H1 (cell line): ENCODE data around the gene PTPRR. TPM values are rescaled to one million over a fixed set of nuclear protein-coding genes. Genes with fewer than 3 reads are reported as not detected.

Experiments used
- CTCF ChIA-PET: fragments of 300-600 bp; sonication (Branson Sonifier 250); formaldehyde crosslinking; loops from one replicate; lab custom pipeline; 2021; ENCODE audit not compliant: partially characterized antibody; lab: Charles Lee
- POLR2A ChIA-PET: fragments of 300-600 bp; sonication (Branson Sonifier 250); formaldehyde crosslinking; loops from one replicate; lab custom pipeline; 2021; ENCODE audit warnings: inconsistent platforms; ENCODE audit not compliant: partially characterized antibody; lab: Charles Lee
- DNase-seq, 2 experiments: peaks; one replicate each; pipeline versions ENCODE4 v3.0.0 to v3.0.0-alpha.2; 2010 to 2022; ENCODE audit warnings: low spot score in 2 of 2, low read depth in 1 of 2, mixed read lengths in 1 of 2
- FAIRE-seq: peaks from 2 replicates; lab custom pipeline; 2011; peaks lifted over from hg19 to GRCh38; lab: Jason Lieb, UNC
- H2AFZ ChIP-seq: 2 replicates; pipeline ENCODE4 v1.8.1; 2012; ENCODE audit warnings: low read length, inconsistent platforms
- H2AK5ac ChIP-seq: 2 replicates; pipeline ENCODE4 v1.6.1; 2013; ENCODE audit warnings: low read depth, low read length
- H2BK120ac ChIP-seq: replicated peaks from 2 replicates; pipeline ENCODE3; 2013; ENCODE audit warnings: low read depth, low read length, inconsistent platforms
- H2BK12ac ChIP-seq: 2 replicates; pipeline ENCODE4 v1.6.1; 2013; ENCODE audit warnings: low read depth, low read length
- H2BK15ac ChIP-seq: 2 replicates; pipeline ENCODE4 v1.6.1; 2013; ENCODE audit warnings: low read length
- H2BK20ac ChIP-seq: 2 replicates; pipeline ENCODE4 v1.6.1; 2013; ENCODE audit warnings: low read length
- H2BK5ac ChIP-seq: 2 replicates; pipeline ENCODE4 v1.6.1; 2013; ENCODE audit warnings: low read depth, low read length
- H3K14ac ChIP-seq: 2 replicates; pipeline ENCODE4 v1.6.1; 2013; ENCODE audit warnings: inconsistent platforms; ENCODE audit not compliant: insufficient read length
- H3K18ac ChIP-seq: 2 replicates; pipeline ENCODE4 v1.6.1; 2013; ENCODE audit warnings: low read length; ENCODE audit errors: extremely low read depth
- H3K23ac ChIP-seq: 2 replicates; pipeline ENCODE4 v1.6.1; 2013; ENCODE audit warnings: inconsistent platforms; ENCODE audit not compliant: insufficient read length
- H3K23me2 ChIP-seq: 2 replicates; pipeline ENCODE4 v1.6.1; 2013; ENCODE audit warnings: low read depth, low read length
- H3K27ac ChIP-seq: 2 replicates; pipeline ENCODE4 v1.6.1; 2011; ENCODE audit warnings: low read depth, low read length, inconsistent platforms
- H3K27me3 ChIP-seq, 4 experiments: replicated peaks in 1 of 4; 1 replicate in 1 of 4; 2 replicates in 3 of 4; pipeline versions ENCODE4 v1.6.1 to v1.8.1; 2011 to 2013; ENCODE audit warnings: low read length in 3 of 4, mild to moderate bottlenecking in 3 of 4, inconsistent platforms in 2 of 4, mixed read lengths in 2 of 4, moderate library complexity in 1 of 4; ENCODE audit not compliant: control insufficient read depth in 3 of 4, insufficient read depth in 3 of 4; ENCODE audit errors: extremely low read depth in 1 of 4
- H3K36me3 ChIP-seq, 4 experiments: 2 replicates each; pipeline versions ENCODE4 v1.6.1 to v1.8.1; 2011 to 2013; ENCODE audit warnings: mild to moderate bottlenecking in 4 of 4, low read length in 3 of 4, moderate library complexity in 2 of 4, control low read depth in 1 of 4, inconsistent platforms in 1 of 4; ENCODE audit not compliant: insufficient read depth in 4 of 4, control insufficient read depth in 2 of 4
- H3K4ac ChIP-seq: replicated peaks from 2 replicates; pipeline ENCODE3; 2013; ENCODE audit warnings: low read length, low read depth, mixed read lengths, inconsistent platforms; ENCODE audit not compliant: insufficient read length
- H3K4me1 ChIP-seq, 4 experiments: replicated peaks in 1 of 4; 1 replicate in 1 of 4; 2 replicates in 3 of 4; pipeline versions ENCODE4 v1.6.1 to v1.8.1; 2011 to 2013; ENCODE audit warnings: low read length in 3 of 4, inconsistent platforms in 2 of 4, mixed read lengths in 1 of 4; ENCODE audit not compliant: insufficient read depth in 4 of 4, control insufficient read depth in 3 of 4
- H3K4me2 ChIP-seq, 2 experiments: 2 replicates each; pipeline versions ENCODE4 v1.6.1 to v1.8.1; 2011 to 2013; ENCODE audit warnings: low read depth in 2 of 2, low read length in 2 of 2, control low read depth in 1 of 2, inconsistent platforms in 1 of 2, mild to moderate bottlenecking in 1 of 2; ENCODE audit not compliant: insufficient read depth in 1 of 2
- H3K4me3 ChIP-seq, 4 experiments: fragments of 200-600, 300-600 bp in 1 of 4; sonication (generic), shearing (Covaris generic), sonication (Bioruptor Twin) in 1 of 4; 2 replicates each; pipeline versions ENCODE4 v1.5.1 to v1.8.1; 2011 to 2016; ENCODE audit warnings: low read length in 4 of 4, low read depth in 3 of 4, control low read depth in 2 of 4, inconsistent platforms in 2 of 4, mild to moderate bottlenecking in 2 of 4, mixed read lengths in 1 of 4, moderate library complexity in 1 of 4; ENCODE audit not compliant: insufficient read depth in 2 of 4; ENCODE audit errors: extremely low read depth in 1 of 4
- H3K56ac ChIP-seq: replicated peaks from 2 replicates; pipeline ENCODE3; 2013; ENCODE audit warnings: low read depth, mild to moderate bottlenecking, mixed read lengths, low read length, inconsistent platforms; ENCODE audit not compliant: insufficient read length
- H3K79me1 ChIP-seq: 2 replicates; pipeline ENCODE4 v1.6.1; 2013; ENCODE audit warnings: low read depth, low read length, control low read depth
- H3K79me2 ChIP-seq, 2 experiments: 2 replicates each; pipeline versions ENCODE4 v1.6.1 to v1.8.1; 2012 to 2013; ENCODE audit warnings: low read length in 2 of 2, mild to moderate bottlenecking in 2 of 2, inconsistent platforms in 1 of 2; ENCODE audit not compliant: insufficient read depth in 2 of 2, control insufficient read depth in 1 of 2
- H3K9ac ChIP-seq, 4 experiments: replicated peaks in 1 of 4; 1 replicate in 1 of 4; 2 replicates in 3 of 4; pipeline versions ENCODE4 v1.6.1 to v1.8.1; 2011 to 2013; ENCODE audit warnings: low read depth in 3 of 4, low read length in 3 of 4, control low read depth in 2 of 4, mild to moderate bottlenecking in 2 of 4, moderate library complexity in 2 of 4, inconsistent platforms in 1 of 4; ENCODE audit errors: extremely low read depth in 1 of 4
- H3K9me3 ChIP-seq, 2 experiments: 2 replicates each; pipeline versions ENCODE4 v1.6.1 to v1.8.1; 2012 to 2013; ENCODE audit warnings: mild to moderate bottlenecking in 2 of 2, moderate library complexity in 2 of 2, control low read depth in 1 of 2, inconsistent platforms in 1 of 2, low read depth in 1 of 2, low read length in 1 of 2, mixed read lengths in 1 of 2; ENCODE audit not compliant: insufficient read depth in 2 of 2
- H4K20me1 ChIP-seq, 2 experiments: replicated peaks in 1 of 2; 2 replicates each; pipeline versions ENCODE3 to v1.8.1; 2011 to 2013; ENCODE audit warnings: inconsistent platforms in 2 of 2, low read length in 2 of 2, mild to moderate bottlenecking in 1 of 2; ENCODE audit not compliant: insufficient read depth in 2 of 2, control insufficient read depth in 1 of 2
- H4K5ac ChIP-seq: 2 replicates; pipeline ENCODE4 v1.6.1; 2013; ENCODE audit warnings: low read length, low read depth, mixed read lengths, inconsistent platforms; ENCODE audit not compliant: insufficient read length
- H4K8ac ChIP-seq: 2 replicates; pipeline ENCODE4 v1.8.0; 2013; ENCODE audit warnings: mild to moderate bottlenecking, moderate library complexity, low read length, inconsistent platforms; ENCODE audit not compliant: insufficient read depth; ENCODE audit errors: extremely low read depth
- H4K91ac ChIP-seq: replicated peaks from 2 replicates; pipeline ENCODE3; 2013; ENCODE audit warnings: low read length, mixed read lengths, inconsistent platforms; ENCODE audit not compliant: insufficient read length
- ASH2L ChIP-seq: fragments of 200-600, 300-600 bp; sonication (generic); IDR thresholded peaks from one replicate; pipeline ENCODE4 v1.7.1; 2017; ENCODE audit warnings: low read length
- ATF3 ChIP-seq: IDR thresholded peaks from 2 replicates; pipeline ENCODE4 v1.6.1; 2011; ENCODE audit warnings: low read depth, mild to moderate bottlenecking, low read length; ENCODE audit not compliant: insufficient read depth
- BACH1 ChIP-seq: IDR thresholded peaks from 2 replicates; pipeline ENCODE4 v1.6.1; 2012; ENCODE audit warnings: low read length, improper control_type of control experiment
- BRCA1 ChIP-seq: IDR thresholded peaks from 2 replicates; pipeline ENCODE4 v1.6.1; 2012; ENCODE audit warnings: low read depth, low read length, improper control_type of control experiment
- GTF2F1 ChIP-seq: IDR thresholded peaks from 2 replicates; pipeline ENCODE4 v1.6.1; 2012; ENCODE audit warnings: low read depth, low read length, improper control_type of control experiment, borderline replicate concordance
- MAX ChIP-seq: IDR thresholded peaks from 2 replicates; pipeline ENCODE4 v1.6.1; 2012; ENCODE audit warnings: inconsistent platforms
- NRF1 ChIP-seq: IDR thresholded peaks from 2 replicates; pipeline ENCODE4 v1.6.1; 2011; ENCODE audit warnings: mild to moderate bottlenecking, low read depth, low read length, improper control_type of control experiment
- PHF8 ChIP-seq: fragments of 200-600 bp; sonication (generic); conservative IDR thresholded peaks from 2 replicates; pipeline ENCODE4 v1.7.1; 2012; ENCODE audit warnings: low read depth, mild to moderate bottlenecking, inconsistent platforms, low read length, moderate library complexity
- RXRA ChIP-seq: IDR thresholded peaks from 2 replicates; pipeline ENCODE4 v1.6.1; 2011; ENCODE audit warnings: low read depth, mild to moderate bottlenecking, low read length, moderate library complexity; ENCODE audit not compliant: insufficient read depth
- SAP30 ChIP-seq: fragments of 300-600 bp; sonication (generic); IDR thresholded peaks from 2 replicates; pipeline ENCODE4 v1.7.1; 2012; ENCODE audit warnings: low read length, moderate library complexity, mild to moderate bottlenecking, inconsistent platforms; ENCODE audit not compliant: insufficient read depth, insufficient replicate concordance
- SIRT6 ChIP-seq: IDR thresholded peaks from one replicate; pipeline ENCODE4 v1.7.1; 2012; ENCODE audit warnings: low read length, inconsistent platforms
- SP1 ChIP-seq: IDR thresholded peaks from 2 replicates; pipeline ENCODE4 v1.6.1; 2011; ENCODE audit warnings: low read depth, low read length
- SP2 ChIP-seq: IDR thresholded peaks from 2 replicates; pipeline ENCODE4 v1.6.1; 2012; ENCODE audit warnings: mild to moderate bottlenecking, low read length, inconsistent platforms
- SP4 ChIP-seq: IDR thresholded peaks from 2 replicates; pipeline ENCODE4 v1.6.1; 2012; ENCODE audit warnings: low read length, inconsistent platforms
- TCF12 ChIP-seq: IDR thresholded peaks from 2 replicates; pipeline ENCODE4 v1.6.1; 2011; ENCODE audit warnings: low read depth, mild to moderate bottlenecking, low read length
- WGBS, 2 experiments: shearing (Covaris generic) in 1 of 2; methylation state at CpG; one replicate each; pipeline versions ENCODE4 v1.1.6 to v1.1.7; 2013 to 2015; ENCODE audit warnings: low lambda C conversion rate in 2 of 2, mixed read lengths in 2 of 2, inconsistent platforms in 1 of 2, low coverage in 1 of 2, missing lambda C conversion rate in 1 of 2; ENCODE audit not compliant: insufficient replicate concordance in 2 of 2, insufficient coverage in 1 of 2, insufficient read length in 1 of 2; ENCODE audit errors: extremely low coverage in 1 of 2, missing lambda C conversion rate in 1 of 2; 5-methylcytosine and 5-hydroxymethylcytosine counted together
- polyA plus RNA-seq, 7 experiments: library from polyadenylated mRNA; depleted of rRNA in 3 of 7; stranded (reverse) in 5 of 7; unstranded in 2 of 7; fragments of >200 nt in 5 of 7; fragments of 200-250 nt in 2 of 7; gene quantifications; 1 replicate in 5 of 7; 2 replicates in 1 of 7; 4 replicates in 1 of 7; pipeline versions ENCODE4 v1.2.1 to v1.2.3, GENCODE V29; 2011 to 2013; ENCODE audit warnings: missing spikeins in 2 of 7, mixed read lengths in 2 of 7
- total RNA-seq: library from RNA; stranded (reverse); fragmentation: NEBNext Ultra II Directional; extraction: Animal tissue kit (Norgen Biotek cat#: 25700); gene quantifications from 2 replicates; pipeline ENCODE4 v1.2.1, GENCODE V29; 2021

PTPRR gene
- total and polyA plus RNA-seq, 2 of the 8 experiments (the other 6 are each of a cell fraction or from before 2014, with no cell fraction given) = 0.07 to 0.35 TPM

- H2BK15ac ChIP-seq = no peak overlapping the region
- no peak overlapping the region for H2AK5ac ChIP-seq
- H4K20me1 ChIP-seq = no peaks in the 10 kb centered on the region
- H4K5ac ChIP-seq = no peak overlapping the region
- TF ChIP-seq SAP30 (no peak), SP2 (no peak), MAX (no peak), SIRT6 (no peak), SP1 (no peak), SP4 (no peak), ASH2L (no peak), ATF3 (no peak), RXRA (no peak), BRCA1 (no peak), GTF2F1 (no peak), BACH1 (no peak), PHF8 (no peak), NRF1 (no peak), TCF12 (no peak)
- ChIA-PET POLR2A (no interaction called here), CTCF (no interaction called here)
- H3K9me3 ChIP-seq = no peaks in the 10 kb centered on the region
- no peaks in the 10 kb centered on the region for H3K36me3 ChIP-seq
- H3K23me2 ChIP-seq = no peaks in the 10 kb centered on the region
- no peak overlapping the region for H2BK20ac ChIP-seq
- H3K14ac ChIP-seq = no peak overlapping the region
- 96% methylated on average over 2 of the region's 2 CpGs; no CpG with 5 or more reads in 1 of the 2 experiments for WGBS, 2 experiments
- no peak overlapping the region for H2BK120ac ChIP-seq
- H3K4me2 ChIP-seq = no peak overlapping the region
- H3K79me2 ChIP-seq = no peaks in the 10 kb centered on the region
- H2AFZ ChIP-seq = no peak overlapping the region
- no peaks in the 10 kb centered on the region for H3K27me3 ChIP-seq
- no peak overlapping the region for H3K9ac ChIP-seq
- H2BK12ac ChIP-seq = no peak overlapping the region
- no peak overlapping the region for H2BK5ac ChIP-seq
- FAIRE-seq (no peak), DNase-seq (no peak)
- no peak overlapping the region for H3K4ac ChIP-seq
- no peak overlapping the region for H4K91ac ChIP-seq
- no peak overlapping the region for H3K23ac ChIP-seq
- no peaks in the 10 kb centered on the region for H3K4me1 ChIP-seq
- H3K56ac ChIP-seq = no peak overlapping the region
- H3K18ac ChIP-seq = no peak overlapping the region
- no peak overlapping the region for H4K8ac ChIP-seq
- no peaks in the 10 kb centered on the region for H3K79me1 ChIP-seq
- H3K4me3 ChIP-seq = no peak overlapping the region
- H3K27ac ChIP-seq = no peak overlapping the region
These were observed 6.8 kb upstream of the PTPRR start for GRCh38 chr12:70927356-70927755.
